A549 treated with CORT108297 at 1 μM for 4 hours (cell line): ENCODE measurements around the gene ATP6V1C2. TPM values are rescaled to one million over a fixed set of nuclear protein-coding genes. Genes with fewer than 3 reads are reported as not detected.

Experiments
- total RNA-seq: library from RNA; stranded (reverse); fragments of 200-300 nt; extraction: Qiagen RNA extraction; gene quantifications from 5 replicates; pipeline ENCODE4 v1.2.3, GENCODE V29; 2022

The ATP6V1C2 gene, protein sequence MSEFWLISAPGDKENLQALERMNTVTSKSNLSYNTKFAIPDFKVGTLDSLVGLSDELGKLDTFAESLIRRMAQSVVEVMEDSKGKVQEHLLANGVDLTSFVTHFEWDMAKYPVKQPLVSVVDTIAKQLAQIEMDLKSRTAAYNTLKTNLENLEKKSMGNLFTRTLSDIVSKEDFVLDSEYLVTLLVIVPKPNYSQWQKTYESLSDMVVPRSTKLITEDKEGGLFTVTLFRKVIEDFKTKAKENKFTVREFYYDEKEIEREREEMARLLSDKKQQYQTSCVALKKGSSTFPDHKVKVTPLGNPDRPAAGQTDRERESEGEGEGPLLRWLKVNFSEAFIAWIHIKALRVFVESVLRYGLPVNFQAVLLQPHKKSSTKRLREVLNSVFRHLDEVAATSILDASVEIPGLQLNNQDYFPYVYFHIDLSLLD
- total RNA-seq, result 0.14 to 0.32 TPM (median 0.21 TPM) in 5 replicates

DNA sequence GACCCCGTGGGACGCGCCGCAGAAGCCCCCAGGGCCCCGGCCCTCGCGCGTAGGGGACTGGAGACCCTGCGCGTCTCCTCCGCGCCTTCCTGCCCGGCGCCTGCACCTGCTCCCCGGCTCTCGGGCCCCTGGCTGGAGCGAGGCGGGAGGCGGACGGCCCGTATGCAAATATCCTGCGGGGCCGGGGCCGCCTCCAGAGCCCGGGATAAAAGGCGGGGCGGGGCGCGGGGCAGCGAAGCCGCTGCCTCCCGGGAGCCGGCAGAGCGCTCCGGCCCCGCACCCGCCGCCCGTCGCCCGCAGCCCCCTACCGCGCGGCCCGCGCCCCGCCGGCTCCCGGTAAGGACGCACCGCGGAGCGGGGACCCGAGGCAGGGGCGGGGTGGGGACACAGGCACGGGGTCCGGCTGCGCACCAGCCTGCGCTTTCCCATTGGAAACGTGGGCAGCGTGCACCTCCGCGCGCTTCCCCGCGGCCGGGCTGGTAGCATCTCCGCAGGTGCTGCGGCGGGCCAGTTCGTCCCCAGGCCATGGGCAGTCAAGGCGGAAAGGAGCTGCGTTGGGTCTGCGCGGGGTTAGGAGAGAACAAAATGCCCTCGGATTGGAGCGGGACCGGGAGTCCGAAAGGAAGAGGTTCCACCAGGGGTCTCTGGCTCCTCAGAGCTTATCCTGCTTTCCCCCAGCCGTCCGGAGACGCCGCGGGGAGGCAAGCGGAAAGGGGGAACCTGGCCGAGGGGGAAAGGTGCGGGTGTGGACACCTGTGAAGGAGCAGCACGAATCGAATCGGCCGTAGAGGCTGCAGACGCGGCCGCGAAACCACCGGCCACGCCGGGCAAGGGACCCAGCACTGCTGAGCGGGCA lies at the start of gene ATP6V1C2:
Gene ATP6V1C2 (plus strand): TSS at position 235 of the 856 bp plus-strand sequence. CDS start 1,220 bp downstream, outside the sequence.

GRCh38 chr2:10812362-10813162 lies 91.1 kb downstream of the ATP6V1C2 start, which contains the start of gene PDIA6:
PDIA6 (minus strand) TSS chr2:10812785; CDS start chr2:10812696, 89 bp downstream.

Other genes starting within 250 kb of the ATP6V1C2 start
- 40.0 to 56.4 TPM (median 41.0 TPM) in 5 replicates for gene NOL10, start 31.7 kb upstream of the ATP6V1C2 start, total RNA-seq
- gene PDIA6, start 91.2 kb downstream of the ATP6V1C2 start, total RNA-seq, result 342 to 363 TPM (median 360 TPM) in 5 replicates
- gene KCNF1, start 190.3 kb downstream of the ATP6V1C2 start, total RNA-seq, result 21.8 to 48.2 TPM (median 38.0 TPM) in 5 replicates